Tibial nerve (tissue), 3 donors: ENCODE results near the gene SHMT2.
A peak's percentile ranks its signal among the peaks of the same experiment; 100 is the strongest.

Experiments
- POLR2A ChIP-seq, 2 donors: fragments of 450-650 bp; IDR thresholded peaks; one replicate each; pipeline ENCODE4 v1.6.1; 2017; ENCODE audit warnings: antibody characterized with exemption in 2 of 2, mild to moderate bottlenecking in 2 of 2, moderate library complexity in 2 of 2
- TF ChIP-seq, protein P1 (sequence below), 5 experiments: fragments of 200-600 bp in 3 of 5; fragments of 450-650 bp in 2 of 5; sonication (generic) in 3 of 5; IDR thresholded peaks; one replicate each; pipeline ENCODE4 v1.5.1; 2016 to 2019; ENCODE audit warnings: antibody characterized with exemption in 5 of 5, mild to moderate bottlenecking in 3 of 5, moderate library complexity in 2 of 5

DNA sequence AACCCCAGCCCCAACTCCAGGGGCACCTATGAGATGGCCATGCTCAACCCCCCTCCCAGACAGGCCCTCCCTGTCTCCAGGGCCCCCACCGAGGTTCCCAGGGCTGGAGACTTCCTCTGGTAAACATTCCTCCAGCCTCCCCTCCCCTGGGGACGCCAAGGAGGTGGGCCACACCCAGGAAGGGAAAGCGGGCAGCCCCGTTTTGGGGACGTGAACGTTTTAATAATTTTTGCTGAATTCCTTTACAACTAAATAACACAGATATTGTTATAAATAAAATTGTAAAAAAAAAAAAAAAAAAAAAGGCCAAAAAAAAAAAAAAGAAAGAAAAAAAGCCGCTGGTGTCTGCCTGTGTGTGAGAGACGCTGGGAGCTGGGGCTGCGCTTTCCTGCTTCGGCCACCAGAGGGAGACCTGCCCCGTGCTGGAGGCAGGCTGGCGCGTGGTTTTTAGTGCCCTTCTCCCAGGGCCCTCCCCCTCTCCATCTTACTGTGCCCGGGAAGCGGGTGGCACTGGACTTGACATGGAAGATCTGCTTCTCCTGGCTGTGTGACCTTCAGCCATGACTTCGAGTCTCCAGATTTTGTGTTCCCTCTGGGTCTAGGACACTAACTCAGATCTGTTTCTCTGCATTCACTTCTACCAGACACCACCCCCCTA is 16.3 kb upstream of the SHMT2 start:
- TF ChIP-seq, protein P1, sequence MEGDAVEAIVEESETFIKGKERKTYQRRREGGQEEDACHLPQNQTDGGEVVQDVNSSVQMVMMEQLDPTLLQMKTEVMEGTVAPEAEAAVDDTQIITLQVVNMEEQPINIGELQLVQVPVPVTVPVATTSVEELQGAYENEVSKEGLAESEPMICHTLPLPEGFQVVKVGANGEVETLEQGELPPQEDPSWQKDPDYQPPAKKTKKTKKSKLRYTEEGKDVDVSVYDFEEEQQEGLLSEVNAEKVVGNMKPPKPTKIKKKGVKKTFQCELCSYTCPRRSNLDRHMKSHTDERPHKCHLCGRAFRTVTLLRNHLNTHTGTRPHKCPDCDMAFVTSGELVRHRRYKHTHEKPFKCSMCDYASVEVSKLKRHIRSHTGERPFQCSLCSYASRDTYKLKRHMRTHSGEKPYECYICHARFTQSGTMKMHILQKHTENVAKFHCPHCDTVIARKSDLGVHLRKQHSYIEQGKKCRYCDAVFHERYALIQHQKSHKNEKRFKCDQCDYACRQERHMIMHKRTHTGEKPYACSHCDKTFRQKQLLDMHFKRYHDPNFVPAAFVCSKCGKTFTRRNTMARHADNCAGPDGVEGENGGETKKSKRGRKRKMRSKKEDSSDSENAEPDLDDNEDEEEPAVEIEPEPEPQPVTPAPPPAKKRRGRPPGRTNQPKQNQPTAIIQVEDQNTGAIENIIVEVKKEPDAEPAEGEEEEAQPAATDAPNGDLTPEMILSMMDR (IDR thresholded peaks at IDR 0.05) = peak; percentile 88 to 97 (median 93)
- TF ChIP-seq POLR2A (IDR thresholded peaks at IDR 0.05) = no peak
